PFSK-1 (cell line): Measurements from ENCODE around the gene FSTL4.

Experiments
- POLR2AphosphoS5 ChIP-seq: IDR thresholded peaks from 2 replicates; pipeline ENCODE4 v1.6.1; 2012; ENCODE audit warnings: low read depth, mild to moderate bottlenecking, control low read depth, low read length, moderate library complexity
- REST ChIP-seq, 2 experiments: IDR thresholded peaks; 2 replicates each; pipeline versions ENCODE4 v1.6.1 to v1.8.0; 2011 to 2012; ENCODE audit warnings: low read depth in 2 of 2, low read length in 2 of 2, control low read depth in 1 of 2, inconsistent platforms in 1 of 2, mild to moderate bottlenecking in 1 of 2, moderate library complexity in 1 of 2; ENCODE audit not compliant: insufficient read depth in 1 of 2
- SIN3A ChIP-seq: IDR thresholded peaks from 2 replicates; pipeline ENCODE4 v1.6.1; 2012; ENCODE audit warnings: mild to moderate bottlenecking, low read length, moderate library complexity, borderline replicate concordance; ENCODE audit not compliant: insufficient read depth
- TAF1 ChIP-seq: IDR thresholded peaks from 2 replicates; pipeline ENCODE4 v1.6.1; 2012; ENCODE audit warnings: low read length, control low read depth, borderline replicate concordance; ENCODE audit not compliant: insufficient read depth

- no peak for TF ChIP-seq POLR2AphosphoS5
- no peak for TF ChIP-seq TAF1
- no peak for TF ChIP-seq REST (IDR thresholded peaks at IDR 0.05; ENCODE audit: insufficient read depth in 1 of 2, low read depth in 2 of 2, low read length in 2 of 2)
- no peak for TF ChIP-seq SIN3A
Observed at GRCh38 chr5:133402775-133403174, 209.6 kb downstream of the FSTL4 start.
